Mesendoderm (in vitro differentiated cells): ENCODE measurements around the gene KCNK7.
A peak's percentile ranks its signal among the peaks of the same experiment; 100 is the strongest.

Experiments used
- DNase-seq: peaks from one replicate; pipeline ENCODE4 v3.0.0; 2013
- H2AK5ac ChIP-seq: 2 replicates; pipeline ENCODE4 v1.6.1; 2013; ENCODE audit warnings: low read length, inconsistent platforms
- H2BK120ac ChIP-seq: 2 replicates; pipeline ENCODE4 v1.6.1; 2013; ENCODE audit warnings: low read depth, mild to moderate bottlenecking, low read length, moderate library complexity, mixed read lengths
- H2BK15ac ChIP-seq: replicated peaks from 2 replicates; pipeline ENCODE4 v1.6.1; 2013; ENCODE audit warnings: low read depth, mild to moderate bottlenecking, moderate library complexity
- H2BK5ac ChIP-seq: 2 replicates; pipeline ENCODE4 v1.6.1; 2013; ENCODE audit warnings: low read length, inconsistent platforms
- H3K18ac ChIP-seq: 2 replicates; pipeline ENCODE4 v1.6.1; 2013; ENCODE audit warnings: mild to moderate bottlenecking, low read length, mixed read lengths
- H3K23ac ChIP-seq: one replicate; pipeline ENCODE4 v1.6.1; 2013; ENCODE audit warnings: low read length
- H3K27ac ChIP-seq: 2 replicates; pipeline ENCODE4 v1.5.1; 2013; ENCODE audit warnings: low read depth, mild to moderate bottlenecking, inconsistent platforms, low read length, moderate library complexity
- H3K27me3 ChIP-seq: 2 replicates; pipeline ENCODE4 v1.6.1; 2013; ENCODE audit warnings: low read length, control low read depth, mild to moderate bottlenecking, inconsistent platforms; ENCODE audit not compliant: insufficient read depth, poor library complexity
- H3K36me3 ChIP-seq: 2 replicates; pipeline ENCODE4 v1.6.1; 2013; ENCODE audit warnings: low read length, inconsistent platforms; ENCODE audit not compliant: control insufficient read depth, insufficient read depth
- H3K4ac ChIP-seq: one replicate; pipeline ENCODE4 v1.6.1; 2013; ENCODE audit warnings: low read depth, mild to moderate bottlenecking, low read length, moderate library complexity
- H3K4me1 ChIP-seq: 2 replicates; pipeline ENCODE4 v1.6.1; 2013; ENCODE audit warnings: low read depth, low read length, inconsistent platforms; ENCODE audit not compliant: control insufficient read depth
- H3K4me2 ChIP-seq: 2 replicates; pipeline ENCODE4 v1.6.1; 2013; ENCODE audit warnings: low read length
- H3K4me3 ChIP-seq: 2 replicates; pipeline ENCODE4 v1.5.1; 2013; ENCODE audit warnings: mild to moderate bottlenecking, low read length
- H3K56ac ChIP-seq: one replicate; pipeline ENCODE4 v1.6.1; 2013; ENCODE audit warnings: low read length
- H3K79me1 ChIP-seq: 2 replicates; pipeline ENCODE4 v1.6.1; 2013; ENCODE audit warnings: low read length, inconsistent platforms
- H3K79me2 ChIP-seq: 2 replicates; pipeline ENCODE4 v1.6.1; 2013; ENCODE audit warnings: mild to moderate bottlenecking, low read length; ENCODE audit not compliant: control insufficient read depth, insufficient read depth
- H3K9ac ChIP-seq: 2 replicates; pipeline ENCODE4 v1.6.1; 2013; ENCODE audit warnings: low read length, inconsistent platforms
- H4K5ac ChIP-seq: one replicate; pipeline ENCODE4 v1.6.1; 2013; ENCODE audit warnings: low read length
- H4K8ac ChIP-seq: one replicate; pipeline ENCODE4 v1.6.1; 2013; ENCODE audit warnings: low read depth, mild to moderate bottlenecking, control low read depth, low read length, moderate library complexity
- WGBS: extraction: QIAGEN DNeasy Blood & Tissue Kit; methylation state at CpG from one replicate; pipeline ENCODE4 v1.1.7; 2013; ENCODE audit warnings: low lambda C conversion rate, missing lambda C conversion rate; ENCODE audit not compliant: insufficient coverage; ENCODE audit errors: extremely low coverage; 5-methylcytosine and 5-hydroxymethylcytosine counted together

KCNK7 gene

DNA sequence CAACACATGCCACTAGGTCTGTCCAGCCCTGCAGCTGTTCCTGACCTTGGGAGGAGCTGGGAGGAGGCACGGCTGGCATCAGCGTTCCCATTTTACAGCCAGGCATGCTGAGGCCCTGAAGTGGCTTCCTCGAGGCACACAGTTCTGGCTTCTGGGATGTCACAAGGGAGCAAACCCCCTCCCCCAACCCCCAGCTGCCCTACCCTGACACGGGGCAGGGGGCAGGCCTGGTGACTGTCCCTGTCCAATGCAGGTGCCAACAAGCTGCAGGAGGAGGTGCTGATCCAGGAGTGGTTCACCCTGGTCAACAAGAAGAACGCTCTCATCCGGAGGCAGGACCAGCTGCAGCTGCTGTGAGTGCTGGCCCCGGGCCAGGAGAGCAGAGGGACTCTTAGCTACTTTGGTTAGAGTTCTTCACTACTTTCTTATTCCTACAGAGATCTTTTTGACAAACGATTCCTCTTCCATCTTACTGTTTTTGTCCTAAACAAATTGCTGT is 5.3 kb downstream of the KCNK7 start:
- H3K4me2 ChIP-seq: no peak overlapping the region
- no peaks in the 10 kb centered on the region for H3K79me1 ChIP-seq
- no peaks in the 10 kb centered on the region for H3K4me1 ChIP-seq
- no peak overlapping the region for H4K5ac ChIP-seq
- DNase-seq: no peak
- H3K4me3 ChIP-seq: no peak overlapping the region
- WGBS: no CpG with 5 or more reads among the region's 8 CpGs
- H2BK5ac ChIP-seq: no peak overlapping the region
- H3K23ac ChIP-seq: no peak overlapping the region
- no peak overlapping the region for H4K8ac ChIP-seq
- no peak overlapping the region for H2AK5ac ChIP-seq
- H3K56ac ChIP-seq: no peak overlapping the region
- H3K27me3 ChIP-seq: peaks cover 6% of the 10 kb centered on the region
- no peak overlapping the region for H3K9ac ChIP-seq
- no peak overlapping the region for H3K27ac ChIP-seq
- H3K4ac ChIP-seq: no peak overlapping the region
- no peaks in the 10 kb centered on the region for H3K79me2 ChIP-seq
- H3K36me3 ChIP-seq: no peaks in the 10 kb centered on the region
- H2BK15ac ChIP-seq: no peak overlapping the region
- no peak overlapping the region for H3K18ac ChIP-seq
- no peak overlapping the region for H2BK120ac ChIP-seq

DNA sequence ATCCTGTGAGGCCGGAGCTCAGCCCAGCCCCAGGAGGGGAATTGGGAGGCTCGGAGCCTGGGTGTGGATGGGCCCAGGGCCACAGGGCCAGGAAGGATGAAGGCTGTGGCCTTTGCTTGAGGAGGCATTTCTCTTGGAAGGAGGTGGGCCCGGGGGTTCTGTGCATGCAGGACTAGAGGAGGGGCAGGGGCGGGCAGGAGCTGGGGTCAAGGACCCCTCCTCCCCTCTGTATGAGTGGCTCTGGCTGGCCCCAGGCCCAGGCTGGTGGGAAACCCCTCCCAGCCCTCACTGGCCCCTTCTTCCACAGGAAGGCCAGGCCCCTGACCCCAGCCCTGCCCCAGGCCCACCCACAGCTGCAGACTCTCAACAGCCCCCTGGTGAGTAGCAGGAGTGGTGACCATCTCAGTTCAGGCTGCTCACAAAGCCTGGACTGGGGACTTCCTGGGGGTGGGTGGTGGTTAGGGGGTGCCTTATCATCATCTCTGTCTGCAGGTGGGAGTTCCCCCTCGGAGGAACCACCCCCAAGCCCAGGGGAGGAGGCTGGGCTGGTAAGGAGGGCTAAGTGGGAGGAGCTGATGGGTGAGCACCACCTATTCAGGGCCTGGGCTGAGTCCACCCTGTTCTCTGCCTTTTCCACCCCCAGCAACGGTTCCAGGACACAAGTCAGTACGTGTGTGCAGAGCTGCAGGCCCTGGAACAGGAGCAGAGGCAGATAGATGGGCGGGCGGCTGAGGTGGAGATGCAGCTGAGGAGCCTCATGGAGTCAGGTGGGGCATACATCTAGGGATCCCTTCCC is 6.0 kb downstream of the KCNK7 start:
- Histone ChIP-seq H3K23ac (no peak overlapping the region), H3K4me3 (no peak overlapping the region), H2AK5ac (no peak overlapping the region), H3K56ac (no peak overlapping the region), H2BK15ac (no peak overlapping the region), H3K79me2 (no peaks in the 10 kb centered on the region), H2BK5ac (no peak overlapping the region), H3K18ac (no peak overlapping the region), H2BK120ac (no peak overlapping the region), H3K36me3 (no peaks in the 10 kb centered on the region), H3K27ac (no peak overlapping the region), H3K4me1 (no peaks in the 10 kb centered on the region), H3K9ac (no peak overlapping the region), H3K27me3 (peaks cover 6% of the 10 kb centered on the region), H4K5ac (no peak overlapping the region), H3K4ac (no peak overlapping the region), H4K8ac (no peak overlapping the region), H3K4me2 (no peak overlapping the region), H3K79me1 (no peaks in the 10 kb centered on the region)
- WGBS: no CpG with 5 or more reads among the region's 9 CpGs
- no peak for DNase-seq

DNA sequence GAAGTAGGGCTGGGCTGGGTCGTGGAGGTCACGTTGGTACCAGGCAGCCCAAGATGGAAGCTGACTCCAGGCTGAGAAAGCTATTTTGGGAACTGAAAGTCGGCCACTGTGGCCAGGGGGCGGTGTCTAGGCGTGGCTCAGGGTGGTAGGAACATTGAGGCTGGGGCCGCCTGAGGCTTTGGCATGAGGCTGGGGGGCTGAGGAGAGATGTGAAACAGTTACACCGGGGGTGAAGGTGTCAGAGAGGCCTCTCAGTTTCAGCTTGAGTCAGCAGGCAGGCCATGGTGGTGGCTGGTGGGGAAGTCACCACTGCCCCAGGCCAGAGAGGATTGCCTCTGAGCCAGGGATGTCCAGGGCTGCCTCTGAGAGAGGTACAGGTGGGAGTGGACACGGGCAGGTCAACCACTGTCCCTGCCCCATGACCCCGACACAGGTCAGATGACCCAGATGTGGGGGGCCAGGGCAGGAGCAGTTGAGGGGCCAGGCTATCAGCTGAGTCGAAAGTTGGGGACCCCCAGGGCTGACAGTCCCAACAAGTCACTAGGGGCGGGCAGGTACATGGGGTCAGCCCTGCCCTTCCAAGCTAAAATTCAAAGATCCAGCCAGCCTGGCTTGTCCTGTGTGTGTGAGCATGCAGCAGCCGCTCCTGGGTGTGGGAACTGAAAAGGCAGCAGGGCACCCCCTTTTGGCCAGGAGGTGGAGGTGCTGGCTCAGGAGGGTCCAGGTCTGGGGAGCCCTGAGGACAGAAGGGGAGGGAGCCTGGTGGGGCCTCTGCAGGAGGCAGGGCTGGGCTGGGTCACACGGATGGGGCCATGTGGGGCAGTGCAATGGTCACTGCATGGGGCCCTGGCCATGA is 7.2 kb downstream of the KCNK7 start:
- Histone ChIP-seq H2BK5ac (no peak overlapping the region), H3K27ac (no peak overlapping the region), H4K5ac (no peak overlapping the region), H3K4me1 (no peaks in the 10 kb centered on the region), H2BK120ac (no peak overlapping the region), H3K4ac (no peak overlapping the region), H4K8ac (no peak overlapping the region), H2BK15ac (no peak overlapping the region), H3K4me3 (no peak overlapping the region), H3K23ac (no peak overlapping the region), H3K56ac (no peak overlapping the region), H3K79me2 (no peaks in the 10 kb centered on the region), H3K9ac (no peak overlapping the region), H3K79me1 (no peaks in the 10 kb centered on the region), H2AK5ac (peak overlapping the region; percentile 62), H3K36me3 (no peaks in the 10 kb centered on the region), H3K18ac (no peak overlapping the region), H3K4me2 (no peak overlapping the region), H3K27me3 (peaks cover 6% of the 10 kb centered on the region)
- peak; percentile 80 for DNase-seq
- no CpG with 5 or more reads among the region's 13 CpGs for WGBS

GRCh38 chr11:65586676-65587075 is 8.9 kb downstream of the KCNK7 start:
- H2BK120ac ChIP-seq: no peak overlapping the region
- H2BK15ac ChIP-seq: no peak overlapping the region
- H3K23ac ChIP-seq: no peak overlapping the region
- H3K4me3 ChIP-seq: no peak overlapping the region
- H3K18ac ChIP-seq: no peak overlapping the region
- no CpG with 5 or more reads among the region's 2 CpGs for WGBS
- H3K56ac ChIP-seq: peak overlapping the region; percentile 31
- H3K27ac ChIP-seq: no peak overlapping the region
- no peaks in the 10 kb centered on the region for H3K4me1 ChIP-seq
- H3K27me3 ChIP-seq: peaks cover 2% of the 10 kb centered on the region
- no peaks in the 10 kb centered on the region for H3K79me1 ChIP-seq
- H2AK5ac ChIP-seq: no peak overlapping the region
- H2BK5ac ChIP-seq: no peak overlapping the region
- H3K36me3 ChIP-seq: no peaks in the 10 kb centered on the region
- no peak overlapping the region for H4K8ac ChIP-seq
- H3K9ac ChIP-seq: no peak overlapping the region
- H3K4me2 ChIP-seq: no peak overlapping the region
- H3K4ac ChIP-seq: no peak overlapping the region
- no peaks in the 10 kb centered on the region for H3K79me2 ChIP-seq
- no peak overlapping the region for H4K5ac ChIP-seq
- peak; percentile 68 for DNase-seq

DNA sequence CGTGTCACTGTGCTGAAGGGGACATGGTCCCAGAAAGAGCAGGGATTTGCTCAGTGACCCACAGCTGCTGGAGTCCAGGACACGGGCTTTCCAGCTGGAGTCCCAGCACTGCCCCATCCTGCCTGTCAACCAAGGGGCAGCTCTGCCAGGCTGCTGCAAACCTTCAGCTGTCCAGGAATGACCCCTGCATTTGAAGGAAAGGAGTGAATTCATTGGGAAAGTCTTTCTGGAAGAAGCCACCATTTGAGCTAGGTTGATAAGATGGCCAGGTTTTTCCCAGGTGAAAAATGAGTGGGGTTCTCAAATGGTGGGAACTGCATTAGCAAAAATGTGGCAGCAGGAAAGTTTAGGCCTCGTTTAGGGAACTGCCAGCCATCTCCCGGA is 9.4 kb downstream of the KCNK7 start:
- no CpG with 5 or more reads among the region's 4 CpGs for WGBS

More for the DNA sequence above, 9.4 kb downstream of the KCNK7 start:
- H3K36me3 ChIP-seq: no peaks in the 10 kb centered on the region
- no peak overlapping the region for H3K4me3 ChIP-seq
- H3K27me3 ChIP-seq: peaks cover 2% of the 10 kb centered on the region
- H3K4me2 ChIP-seq: no peak overlapping the region
- H3K56ac ChIP-seq: peak overlapping the region; percentile 31
- DNase-seq: no peak
- H4K5ac ChIP-seq: no peak overlapping the region
- H2AK5ac ChIP-seq: no peak overlapping the region
- H4K8ac ChIP-seq: no peak overlapping the region
- no peak overlapping the region for H2BK5ac ChIP-seq
- H3K9ac ChIP-seq: no peak overlapping the region
- H3K27ac ChIP-seq: no peak overlapping the region
- no peak overlapping the region for H3K18ac ChIP-seq
- H2BK120ac ChIP-seq: no peak overlapping the region
- H3K79me2 ChIP-seq: no peaks in the 10 kb centered on the region
- no peaks in the 10 kb centered on the region for H3K79me1 ChIP-seq
- no peaks in the 10 kb centered on the region for H3K4me1 ChIP-seq
- H2BK15ac ChIP-seq: no peak overlapping the region
- H3K23ac ChIP-seq: no peak overlapping the region
- no peak overlapping the region for H3K4ac ChIP-seq
